ENCODE data around the gene BMP2K.

BMP2K gene

DNA sequence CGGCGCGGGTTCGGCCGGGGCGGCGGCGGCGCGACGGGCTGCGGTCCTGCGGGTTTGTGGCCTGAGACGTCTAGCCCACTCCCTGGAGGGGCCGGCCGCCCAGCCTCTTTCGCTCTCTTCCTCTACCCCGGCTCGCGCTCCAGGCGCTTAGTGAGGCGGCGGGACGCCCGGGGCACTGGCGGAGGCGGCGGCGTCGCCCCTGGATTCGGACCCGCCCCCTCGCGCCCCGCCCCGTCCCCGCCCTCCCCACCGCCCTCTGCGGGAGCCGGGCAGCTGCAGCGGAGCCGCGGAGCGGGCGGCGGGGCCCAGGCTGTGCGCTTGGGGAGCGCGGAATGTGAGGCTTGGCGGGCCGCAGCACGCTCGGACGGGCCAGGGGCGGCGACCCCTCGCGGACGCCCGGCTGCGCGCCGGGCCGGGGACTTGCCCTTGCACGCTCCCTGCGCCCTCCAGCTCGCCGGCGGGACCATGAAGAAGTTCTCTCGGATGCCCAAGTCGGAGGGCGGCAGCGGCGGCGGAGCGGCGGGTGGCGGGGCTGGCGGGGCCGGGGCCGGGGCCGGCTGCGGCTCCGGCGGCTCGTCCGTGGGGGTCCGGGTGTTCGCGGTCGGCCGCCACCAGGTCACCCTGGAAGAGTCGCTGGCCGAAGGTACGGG, at the start of gene BMP2K:
BMP2K (plus strand) TSS at position 272 of the 650 bp plus-strand sequence; CDS start at position 466, 194 bp downstream.
- DNase-seq = peak; percentile 58

- DNase-seq = no peak
These were observed 49.6 kb upstream of the BMP2K start for GRCh38 chr4:78726546-78726945.

DNA sequence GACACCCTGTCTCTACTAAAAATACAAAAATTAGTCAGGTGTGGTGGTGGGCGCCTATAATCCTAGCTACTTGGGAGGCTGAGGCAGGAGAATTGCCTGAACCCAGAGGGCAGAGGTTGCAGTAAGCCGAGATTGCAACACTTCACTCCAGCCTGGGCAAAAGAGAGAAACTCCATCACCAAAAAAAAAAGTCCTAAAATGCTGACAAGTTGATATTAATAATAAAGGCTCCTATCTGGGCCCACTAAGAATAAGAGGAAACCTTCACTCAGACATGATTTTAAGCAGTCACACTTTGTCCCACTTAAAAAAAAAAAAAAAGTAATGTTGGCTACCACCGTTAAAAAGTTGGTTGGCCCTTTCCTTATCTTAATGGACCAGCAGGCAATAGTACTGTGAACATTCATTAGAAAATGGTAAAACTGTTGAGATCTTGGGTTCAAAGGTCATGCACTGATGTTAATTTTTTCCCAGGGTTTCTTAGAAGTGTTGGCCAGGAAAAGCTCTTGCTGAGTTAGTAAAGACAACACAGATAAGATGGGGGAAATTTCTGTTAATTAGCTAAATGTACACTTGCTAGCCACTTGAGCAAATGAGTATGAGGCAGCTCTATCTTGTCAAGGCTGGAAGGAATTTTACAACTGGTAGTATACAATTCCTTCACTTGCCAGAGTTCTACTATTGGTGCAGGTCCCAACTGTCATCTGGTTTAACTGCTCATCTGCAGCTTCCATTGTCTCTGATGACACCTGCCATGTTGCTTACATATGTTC, 43.6 kb upstream of the BMP2K start:
- DNase-seq = no peak

GRCh38 chr4:78734441-78735162, 41.5 kb upstream of the BMP2K start:
- no peak for DNase-seq

- DNase-seq = no peak
These were observed 40.5 kb upstream of the BMP2K start for GRCh38 chr4:78735697-78736096.

DNA sequence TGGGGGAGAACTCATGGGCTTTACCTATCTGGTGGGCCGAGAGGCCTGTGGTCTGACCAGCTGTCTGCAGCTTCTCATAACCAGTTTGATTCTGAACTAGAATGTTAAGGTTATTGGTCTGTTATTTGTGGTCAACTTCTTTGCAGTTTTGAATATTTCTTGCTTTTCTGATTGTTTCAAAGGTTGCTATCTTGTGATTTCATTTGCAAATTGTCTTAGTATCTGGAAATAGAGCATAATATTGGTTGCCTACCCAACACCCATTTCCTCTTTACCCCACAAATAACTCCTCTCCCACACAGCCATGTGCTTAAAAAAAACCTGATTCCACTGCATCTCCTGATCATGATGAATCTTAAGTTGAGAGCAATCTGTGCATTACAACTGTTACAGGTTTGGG, 39.1 kb upstream of the BMP2K start:
- DNase-seq = no peak

- DNase-seq = no peak
These were observed 38.2 kb upstream of the BMP2K start for GRCh38 chr4:78737973-78738372.

DNA sequence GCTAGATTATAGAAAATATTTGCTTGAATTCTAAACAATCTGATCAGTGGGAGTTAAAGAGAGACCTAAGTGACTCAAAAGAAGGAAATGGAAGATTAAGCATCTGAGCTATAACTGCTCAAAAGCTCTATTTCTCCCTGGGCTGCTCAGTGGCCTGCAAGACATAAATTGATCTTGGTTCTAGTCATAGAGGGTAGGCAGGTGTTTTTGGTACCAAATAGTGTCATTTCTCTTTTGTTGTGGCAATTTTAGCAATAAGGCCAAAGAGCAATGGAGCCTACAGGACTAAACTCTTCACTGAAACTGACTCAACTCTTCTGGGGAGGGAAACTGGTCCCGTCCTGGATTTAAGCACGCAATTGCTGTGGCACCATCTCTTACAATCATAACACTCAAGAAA, 33.9 kb upstream of the BMP2K start:
- DNase-seq = no peak

- no peak for DNase-seq
These were observed 28.7 kb upstream of the BMP2K start for GRCh38 chr4:78747475-78747922.

DNA sequence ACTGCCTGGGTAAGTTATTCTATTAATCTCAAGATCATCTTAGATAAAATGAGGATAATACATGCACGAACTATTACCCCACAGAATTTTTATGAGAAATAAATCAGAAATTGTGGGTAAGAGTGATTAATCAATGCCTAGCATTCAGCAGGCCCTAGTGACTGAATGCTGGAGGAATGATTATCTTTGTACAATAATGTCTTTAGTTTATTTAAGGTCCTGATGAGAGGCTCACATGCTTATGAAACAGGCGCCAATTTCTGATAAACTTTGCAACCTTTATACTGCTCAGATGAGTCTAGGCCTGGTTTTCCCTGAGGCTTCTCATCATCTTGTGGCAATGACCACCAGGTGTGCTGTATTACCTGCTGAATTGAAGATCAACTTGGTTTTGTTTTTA, 27.8 kb upstream of the BMP2K start:
- no peak for DNase-seq

DNA sequence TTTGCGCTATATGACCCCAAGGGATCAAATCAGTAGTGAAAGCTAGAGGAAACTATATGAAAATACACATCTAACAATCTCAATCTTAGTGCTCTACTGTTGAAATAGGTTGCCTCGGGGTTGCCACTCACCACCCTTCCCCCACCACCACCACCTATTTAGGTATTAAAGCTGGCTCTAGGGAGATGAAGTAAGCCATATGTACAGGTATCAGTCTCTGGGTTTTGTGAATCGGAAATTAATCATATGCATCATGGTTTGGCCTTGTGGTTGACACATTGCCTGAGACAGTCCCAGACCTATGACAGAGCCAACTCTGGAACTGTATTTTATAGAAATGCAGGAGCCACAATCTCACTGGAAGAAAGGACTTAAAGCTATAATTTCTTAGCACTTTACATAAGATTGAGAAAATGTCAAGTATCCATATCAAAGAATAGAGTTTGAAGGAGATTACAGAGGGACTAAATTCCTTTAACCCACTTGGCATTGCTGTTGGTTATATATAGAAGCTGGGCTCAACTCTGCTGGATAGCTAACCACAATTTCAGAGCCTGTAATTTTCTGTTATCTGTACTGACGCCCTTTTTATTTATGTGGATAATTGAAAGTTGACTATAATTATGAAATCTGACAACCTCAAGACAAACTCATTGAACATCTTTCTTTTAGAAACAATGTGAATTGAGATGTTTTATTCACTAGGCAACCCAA, 26.7 kb upstream of the BMP2K start:
- DNase-seq = no peak

DNA sequence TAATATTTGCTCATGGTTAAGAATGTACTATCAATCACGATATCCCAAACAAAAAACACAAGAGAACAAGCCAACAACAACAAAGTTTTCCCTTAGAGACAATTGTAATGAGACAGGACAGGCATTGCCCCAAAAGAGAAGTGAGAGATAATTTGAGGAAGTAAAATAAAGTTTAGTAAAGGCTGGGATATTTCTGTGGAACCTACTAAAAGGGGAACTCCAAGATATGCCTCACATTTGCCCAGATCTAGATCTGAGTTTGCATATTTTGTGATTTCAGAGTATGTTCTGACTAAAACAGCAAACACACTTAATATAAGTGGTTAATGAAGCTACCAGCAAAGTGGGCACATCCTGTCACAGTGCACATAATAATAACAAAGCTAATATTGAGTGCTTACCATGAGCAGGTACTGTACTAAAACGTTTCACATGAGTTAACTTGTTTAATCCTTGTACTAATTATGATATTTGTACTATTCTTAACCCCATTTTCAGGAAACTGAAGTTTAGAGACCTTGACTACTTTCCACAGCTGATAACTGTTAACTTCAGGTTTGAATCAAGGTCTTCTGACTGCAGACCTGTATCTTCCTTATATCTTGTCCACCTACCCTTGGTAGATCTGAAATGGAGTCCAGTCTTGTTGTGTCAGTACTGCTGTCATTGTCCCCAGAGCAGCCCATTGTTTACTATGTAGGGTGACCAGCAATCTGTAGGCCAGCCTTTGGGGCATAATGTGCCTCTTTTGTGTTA, 26.0 kb upstream of the BMP2K start:
- DNase-seq = no peak

DNA sequence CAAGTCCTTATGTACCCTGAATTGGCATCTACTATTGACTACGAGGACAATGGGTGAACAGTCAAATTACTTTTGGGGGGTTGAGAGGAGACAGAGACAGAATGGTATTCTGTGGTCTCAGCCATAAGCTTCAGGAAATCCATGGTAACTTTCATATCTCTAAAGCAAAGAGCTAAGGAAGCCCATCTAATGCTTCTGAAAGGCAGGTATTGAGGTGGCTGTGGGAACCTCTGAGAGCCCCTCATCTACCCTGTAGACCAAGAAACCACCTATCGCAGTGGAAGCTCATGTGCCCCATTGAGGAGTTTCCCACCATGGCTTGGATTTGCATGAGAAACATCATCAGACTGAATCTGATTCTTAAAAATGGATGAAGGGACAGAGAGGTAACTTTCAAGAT, 23.1 kb upstream of the BMP2K start:
- no peak for DNase-seq

DNA sequence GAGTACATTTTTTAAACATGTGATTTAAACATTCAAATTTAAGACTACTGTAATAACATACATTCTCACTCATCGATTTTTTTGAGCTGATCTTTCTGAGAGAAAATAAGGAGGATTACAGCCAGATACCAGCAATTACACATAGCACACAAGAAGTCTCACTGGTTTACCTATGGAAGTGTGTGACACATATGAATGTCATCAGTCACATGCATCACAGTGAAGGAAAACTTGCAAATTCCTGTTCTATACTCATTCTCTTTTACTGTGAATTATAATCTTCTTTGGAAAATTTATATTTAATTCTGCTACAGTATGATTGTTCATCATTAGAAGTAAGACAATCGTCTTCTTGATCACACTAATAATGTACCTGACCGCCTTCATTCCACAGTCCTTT, 21.3 kb upstream of the BMP2K start:
- no peak for DNase-seq

DNA sequence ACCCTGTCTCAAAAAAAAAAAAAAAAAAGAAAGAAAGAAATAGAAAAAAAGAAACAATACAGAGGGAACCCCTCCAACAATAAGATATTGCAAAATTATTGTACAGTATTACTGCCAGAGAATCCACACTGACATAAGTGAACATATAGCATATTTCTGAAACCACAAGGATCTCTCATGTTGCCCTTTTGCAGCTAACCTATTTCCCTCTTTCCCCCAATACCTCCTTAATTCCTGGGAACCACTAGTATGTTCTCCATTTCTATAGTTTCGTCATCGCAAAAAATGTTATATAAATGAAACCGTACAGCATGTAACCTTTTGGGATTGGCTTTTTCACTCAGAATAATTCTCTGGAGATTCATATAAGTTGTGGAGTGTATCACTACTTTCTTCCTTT, 20.0 kb upstream of the BMP2K start:
- DNase-seq = no peak

- no peak for DNase-seq
These were observed 19.4 kb upstream of the BMP2K start for GRCh38 chr4:78756776-78757175.

- no peak for DNase-seq
These were observed 18.6 kb upstream of the BMP2K start for GRCh38 chr4:78757574-78757973.

DNA sequence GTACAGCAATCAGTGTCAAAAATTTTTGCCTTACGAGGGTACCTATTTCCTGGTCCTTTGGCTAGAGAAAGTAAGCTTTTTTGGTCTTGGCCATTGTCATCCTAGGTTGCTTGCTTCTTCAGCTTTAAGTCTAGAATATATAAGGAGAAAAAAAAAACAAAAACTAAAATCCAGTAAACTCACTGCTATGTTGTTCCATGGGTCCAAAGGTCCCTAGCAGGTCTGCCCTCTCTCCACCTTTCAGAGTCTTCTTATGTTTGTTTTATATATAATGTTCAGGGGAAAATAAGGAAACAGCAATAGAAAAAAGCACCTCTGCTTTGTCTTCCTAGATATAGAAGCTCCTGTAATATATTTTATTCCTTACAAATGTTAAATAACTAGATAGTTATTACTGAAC, 18.1 kb upstream of the BMP2K start:
- no peak for DNase-seq

- no peak for DNase-seq
These were observed 13.6 kb upstream of the BMP2K start for GRCh38 chr4:78762529-78762928.

GRCh38 chr4:78763251-78763650, 12.9 kb upstream of the BMP2K start:
- DNase-seq = no peak

GRCh38 chr4:78763763-78764387, 12.3 kb upstream of the BMP2K start:
- no peak for DNase-seq

- no peak for DNase-seq
These were observed 11.6 kb upstream of the BMP2K start for GRCh38 chr4:78764498-78764961.

Data from NCI-H2029 (cell line).